GM12872 (cell line): ENCODE results near the gene LYPD6B.

Experiments
- CTCF ChIP-seq: IDR thresholded peaks from 3 replicates; pipeline ENCODE4 v1.5.1; 2011; ENCODE audit warnings: low read depth, mild to moderate bottlenecking, low read length, moderate library complexity; ENCODE audit not compliant: insufficient read depth

Gene LYPD6B

GRCh38 chr2:149246186-149246585 lies 207.7 kb downstream of the LYPD6B start:
- no peak for TF ChIP-seq CTCF

- no peak for TF ChIP-seq CTCF
Observed at GRCh38 chr2:149258531-149258930, 220.0 kb downstream of the LYPD6B start.

GRCh38 chr2:149259136-149259535 lies 220.6 kb downstream of the LYPD6B start:
- no peak for TF ChIP-seq CTCF

GRCh38 chr2:149261692-149262091 lies 223.2 kb downstream of the LYPD6B start:
- no peak for TF ChIP-seq CTCF
